ENCODE data around the gene RXFP2.

RXFP2 gene

DNA sequence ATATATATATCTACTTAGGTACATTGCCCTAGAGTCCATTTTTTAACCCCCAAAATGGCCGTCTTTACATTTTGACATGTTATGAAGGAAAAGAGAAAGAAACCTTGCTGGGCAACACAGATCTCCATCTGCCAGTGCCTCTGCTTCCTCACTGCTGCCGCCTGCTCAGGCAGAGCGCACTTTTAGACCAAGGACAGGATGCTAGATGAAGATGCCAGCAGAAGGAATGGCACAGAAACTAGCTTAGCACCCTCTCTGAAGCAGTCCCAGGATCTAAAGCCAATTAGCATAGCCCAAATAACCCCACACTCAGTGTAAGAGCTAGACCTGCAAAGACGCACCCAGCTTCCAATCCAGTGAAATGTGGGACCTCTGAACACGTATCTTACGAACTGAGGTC, 111.9 kb downstream of the RXFP2 start:
- ATAC-seq = no peak
- no peak for TF ChIP-seq ZNF70 (CRISPR knock-in tag; IDR thresholded peaks at IDR 0.05)
- TF ChIP-seq, protein P1, sequence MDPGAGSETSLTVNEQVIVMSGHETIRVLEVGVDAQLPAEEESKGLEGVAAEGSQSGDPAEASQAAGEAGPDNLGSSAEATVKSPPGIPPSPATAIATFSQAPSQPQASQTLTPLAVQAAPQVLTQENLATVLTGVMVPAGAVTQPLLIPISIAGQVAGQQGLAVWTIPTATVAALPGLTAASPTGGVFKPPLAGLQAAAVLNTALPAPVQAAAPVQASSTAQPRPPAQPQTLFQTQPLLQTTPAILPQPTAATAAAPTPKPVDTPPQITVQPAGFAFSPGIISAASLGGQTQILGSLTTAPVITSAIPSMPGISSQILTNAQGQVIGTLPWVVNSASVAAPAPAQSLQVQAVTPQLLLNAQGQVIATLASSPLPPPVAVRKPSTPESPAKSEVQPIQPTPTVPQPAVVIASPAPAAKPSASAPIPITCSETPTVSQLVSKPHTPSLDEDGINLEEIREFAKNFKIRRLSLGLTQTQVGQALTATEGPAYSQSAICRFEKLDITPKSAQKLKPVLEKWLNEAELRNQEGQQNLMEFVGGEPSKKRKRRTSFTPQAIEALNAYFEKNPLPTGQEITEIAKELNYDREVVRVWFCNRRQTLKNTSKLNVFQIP (CRISPR knock-in tag; IDR thresholded peaks at IDR 0.05; ENCODE audit: borderline replicate concordance, low read depth) = no peak
- no peak for TF ChIP-seq ZC3H10 (CRISPR knock-in tag; IDR thresholded peaks at IDR 0.05)
- TF ChIP-seq TCF4 (CRISPR knock-in tag; IDR thresholded peaks at IDR 0.05; ENCODE audit: borderline replicate concordance) = no peak
- no peak for TF ChIP-seq ZNF565 (CRISPR knock-in tag; conservative IDR thresholded peaks at IDR 0.05; ENCODE audit: low read depth)
- TF ChIP-seq, protein P2, sequence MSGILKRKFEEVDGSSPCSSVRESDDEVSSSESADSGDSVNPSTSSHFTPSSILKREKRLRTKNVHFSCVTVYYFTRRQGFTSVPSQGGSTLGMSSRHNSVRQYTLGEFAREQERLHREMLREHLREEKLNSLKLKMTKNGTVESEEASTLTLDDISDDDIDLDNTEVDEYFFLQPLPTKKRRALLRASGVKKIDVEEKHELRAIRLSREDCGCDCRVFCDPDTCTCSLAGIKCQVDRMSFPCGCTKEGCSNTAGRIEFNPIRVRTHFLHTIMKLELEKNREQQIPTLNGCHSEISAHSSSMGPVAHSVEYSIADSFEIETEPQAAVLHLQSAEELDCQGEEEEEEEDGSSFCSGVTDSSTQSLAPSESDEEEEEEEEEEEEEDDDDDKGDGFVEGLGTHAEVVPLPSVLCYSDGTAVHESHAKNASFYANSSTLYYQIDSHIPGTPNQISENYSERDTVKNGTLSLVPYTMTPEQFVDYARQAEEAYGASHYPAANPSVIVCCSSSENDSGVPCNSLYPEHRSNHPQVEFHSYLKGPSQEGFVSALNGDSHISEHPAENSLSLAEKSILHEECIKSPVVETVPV (CRISPR knock-in tag; IDR thresholded peaks at IDR 0.05) = no peak

Data from SK-N-SH treated with all-trans-retinoic acid at 6 μM for 48 hours (cell line).